HCT116 (cell line): ENCODE results near the gene PCDHGB3. TPM values are rescaled to one million over a fixed set of nuclear protein-coding genes. Genes with fewer than 3 reads are reported as not detected.
"Not testable (repeated sequence)": the region's sequence is repeated elsewhere in the genome, so short reads cannot be mapped to it uniquely, and the experiment has no call there.

ENCODE experiments used
- ATAC-seq: fragments of 200-7000 bp; cut with Tn5 transposase; 2 replicates; pipeline ENCODE4 v1.9.1; 2020; ENCODE audit warnings: mild to moderate bottlenecking, moderate library complexity
- BruUV-seq: library from RNA; stranded (reverse); fragments of 400-500 nt; replicated peaks from 2 replicates; lab custom pipeline; 2021; lab: Mats Ljungman, UMichigan
- CTCF ChIA-PET: fragments of 300-600 bp; sonication (Branson Sonifier 250); formaldehyde crosslinking; loops from one replicate; lab custom pipeline; 2021; ENCODE audit warnings: antibody characterized with exemption; lab: Charles Lee
- POLR2A ChIA-PET: fragments of 300-600, 350-600 bp; sonication (Branson Sonifier 250); formaldehyde crosslinking; loops from one replicate; lab custom pipeline; 2021; ENCODE audit warnings: antibody characterized with exemption; lab: Charles Lee
- RAD21 ChIA-PET, 2 experiments: fragments of 300-600 bp; sonication (Branson Sonifier 250); formaldehyde crosslinking; loops; one replicate each; lab custom pipeline; 2023; ENCODE audit warnings: low total read pairs in 2 of 2; ENCODE audit not compliant: uncharacterized antibody in 2 of 2, unreplicated experiment in 2 of 2, low non-redundant PET in 1 of 2; lab: Charles Lee
- DNase-seq: peaks from one replicate; pipeline ENCODE4 v3.0.0-alpha.2; 2010; ENCODE audit warnings: low read depth, low spot score
- H2AFZ ChIP-seq: fragments of 200-600 bp; shearing (Covaris generic), sonication (generic); 2 replicates; pipeline ENCODE4 v1.6.1; 2017; ENCODE audit warnings: low read depth, mixed run types, mixed read lengths, antibody characterized with exemption, low read length; ENCODE audit not compliant: poor library complexity, severe bottlenecking
- H3K27ac ChIP-seq: 2 replicates; pipeline ENCODE4 v1.5.1; 2012; ENCODE audit warnings: low read depth, low read length
- H3K27me3 ChIP-seq: fragments of 200-600 bp; sonication (generic); 2 replicates; pipeline ENCODE4 v1.6.1; 2016; ENCODE audit warnings: mixed run types, low read length, mixed read lengths; ENCODE audit not compliant: insufficient read depth
- H3K36me3 ChIP-seq, 2 experiments: fragments of 200-500 bp in 1 of 2; fragments of 200-600 bp in 1 of 2; sonication (Bioruptor generic) in 1 of 2; sonication (generic) in 1 of 2; 2 replicates each; pipeline versions ENCODE4 v1.5.1 to v1.6.1; 2014 to 2016; ENCODE audit warnings: low read length in 2 of 2, inconsistent platforms in 1 of 2, mixed read lengths in 1 of 2, mixed run types in 1 of 2; ENCODE audit not compliant: insufficient read depth in 2 of 2, control insufficient read depth in 1 of 2
- H3K4me1 ChIP-seq, 2 experiments: fragments of 200-600 bp in 1 of 2; sonication (generic) in 1 of 2; 2 replicates each; pipeline versions ENCODE4 v1.5.1 to v1.6.1; 2012 to 2017; ENCODE audit warnings: low read length in 2 of 2, inconsistent platforms in 1 of 2, mild to moderate bottlenecking in 1 of 2, mixed read lengths in 1 of 2, mixed run types in 1 of 2, moderate library complexity in 1 of 2; ENCODE audit not compliant: insufficient read depth in 2 of 2, control insufficient read depth in 1 of 2
- H3K4me2 ChIP-seq: fragments of 200-600 bp; sonication (generic); 2 replicates; pipeline ENCODE4 v1.6.1; 2017; ENCODE audit warnings: mixed run types, low read length, mixed read lengths
- H3K4me3 ChIP-seq, 2 experiments: fragments of 200-600 bp in 1 of 2; sonication (generic) in 1 of 2; replicated peaks in 1 of 2; 2 replicates each; pipeline ENCODE4 v1.5.1; 2011 to 2016; ENCODE audit warnings: low read length in 2 of 2, control low read depth in 1 of 2, low read depth in 1 of 2, mild to moderate bottlenecking in 1 of 2, mixed read lengths in 1 of 2, mixed run types in 1 of 2
- H3K79me2 ChIP-seq: fragments of 200-600 bp; sonication (generic); 2 replicates; pipeline ENCODE4 v1.6.1; 2017; ENCODE audit warnings: mild to moderate bottlenecking, mixed run types, low read length, moderate library complexity, mixed read lengths; ENCODE audit not compliant: insufficient read depth
- H3K9ac ChIP-seq: fragments of 200-600 bp; sonication (generic); 2 replicates; pipeline ENCODE4 v1.6.1; 2016; ENCODE audit warnings: low read length, mixed read lengths
- H3K9me2 ChIP-seq: fragments of 200-600 bp; sonication (generic), shearing (Covaris generic); 2 replicates; pipeline ENCODE4 v1.6.1; 2017; ENCODE audit warnings: mixed run types, mild to moderate bottlenecking, moderate library complexity; ENCODE audit not compliant: insufficient read depth
- H3K9me3 ChIP-seq, 2 experiments: fragments of 200-500 bp in 1 of 2; fragments of 200-600 bp in 1 of 2; sonication (Bioruptor generic) in 1 of 2; sonication (generic) in 1 of 2; 2 replicates each; pipeline ENCODE4 v1.6.1; 2014 to 2017; ENCODE audit warnings: low read length in 2 of 2, mixed read lengths in 2 of 2, inconsistent platforms in 1 of 2, low read depth in 1 of 2, mild to moderate bottlenecking in 1 of 2, mixed run types in 1 of 2, moderate library complexity in 1 of 2; ENCODE audit not compliant: control insufficient read depth in 1 of 2, insufficient read depth in 1 of 2
- H4K20me1 ChIP-seq: fragments of 200-600 bp; sonication (generic), shearing (Covaris generic); 2 replicates; pipeline ENCODE4 v1.6.1; 2017; ENCODE audit warnings: mixed run types, mild to moderate bottlenecking, moderate library complexity; ENCODE audit not compliant: insufficient read depth
- EGR1 ChIP-seq: IDR thresholded peaks from 2 replicates; pipeline ENCODE4 v1.6.1; 2012; ENCODE audit warnings: low read depth
- FOSL1 ChIP-seq: IDR thresholded peaks from 2 replicates; pipeline ENCODE4 v1.6.1; 2012; ENCODE audit warnings: low read depth
- JUND ChIP-seq: IDR thresholded peaks from 2 replicates; pipeline ENCODE4 v1.6.1; 2012
- POLR2A ChIP-seq: IDR thresholded peaks from 2 replicates; pipeline ENCODE4 v1.7.0; 2011; ENCODE audit warnings: borderline replicate concordance; ENCODE audit not compliant: insufficient read depth, insufficient read length; ENCODE audit errors: extremely low read depth
- POLR2AphosphoS5 ChIP-seq: IDR thresholded peaks from 2 replicates; pipeline ENCODE4 v1.6.1; 2011; ENCODE audit warnings: mild to moderate bottlenecking, low read depth, low read length, moderate library complexity
- SIN3A ChIP-seq: IDR thresholded peaks from 2 replicates; pipeline ENCODE4 v1.6.1; 2012; ENCODE audit warnings: low read depth
- TCF7L2 ChIP-seq: IDR thresholded peaks from 2 replicates; pipeline ENCODE4 v1.7.0; 2011; ENCODE audit warnings: borderline replicate concordance, inconsistent platforms; ENCODE audit not compliant: insufficient read depth, insufficient read length; ENCODE audit errors: extremely low read depth
- ZBTB33 ChIP-seq: IDR thresholded peaks from 2 replicates; pipeline ENCODE4 v1.6.1; 2011; ENCODE audit warnings: mild to moderate bottlenecking, low read length, moderate library complexity; ENCODE audit not compliant: insufficient replicate concordance; ENCODE audit errors: extremely low read depth
- intact Hi-C: fragments of 100-400 bp; cut with micrococcal nuclease; formaldehyde crosslinking; loops from 2 replicates; pipeline ENCODE4 v1.10.0; 2022
- total RNA-seq: library from RNA; stranded (reverse); gene quantifications from one replicate; pipeline ENCODE4 v1.2.1, GENCODE V29; 2021; ENCODE audit not compliant: unreplicated experiment
- TF ChIP-seq, protein P1 (sequence below): IDR thresholded peaks from 2 replicates; pipeline ENCODE4 v1.6.1; 2012

PCDHGB3 gene
- total RNA-seq, 1 experiment from 2014 or later: 0.10 TPM

DNA sequence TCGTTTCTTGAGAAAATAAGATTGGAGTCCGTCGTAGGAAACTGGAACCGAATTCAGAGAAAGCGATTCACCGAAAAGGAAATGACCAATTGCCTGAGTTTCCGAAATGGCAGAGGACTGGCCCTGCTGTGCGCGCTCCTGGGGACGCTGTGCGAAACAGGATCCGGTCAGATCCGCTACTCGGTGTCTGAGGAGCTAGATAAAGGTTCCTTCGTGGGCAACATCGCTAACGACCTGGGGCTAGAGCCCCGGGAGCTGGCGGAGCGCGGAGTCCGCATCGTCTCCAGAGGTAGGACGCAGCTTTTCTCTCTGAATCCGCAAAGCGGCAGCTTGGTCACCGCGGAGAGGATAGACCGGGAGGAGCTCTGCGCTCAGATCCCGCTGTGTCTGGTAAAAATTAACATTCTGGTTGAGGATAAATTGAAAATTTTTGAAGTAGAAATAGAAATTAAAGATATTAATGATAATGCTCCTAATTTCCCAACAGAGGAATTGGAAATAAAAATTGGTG is 26.0 kb upstream of the PCDHGB3 start (continued):
- TF ChIP-seq ZBTB33 (no peak), SIN3A (no peak), FOSL1 (no peak), TCF7L2 (no peak)
- TF ChIP-seq, protein P1, sequence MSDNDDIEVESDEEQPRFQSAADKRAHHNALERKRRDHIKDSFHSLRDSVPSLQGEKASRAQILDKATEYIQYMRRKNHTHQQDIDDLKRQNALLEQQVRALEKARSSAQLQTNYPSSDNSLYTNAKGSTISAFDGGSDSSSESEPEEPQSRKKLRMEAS: no peak

- no peak for ATAC-seq
- POLR2A ChIA-PET: no interaction called here
- H3K27ac ChIP-seq: no peak overlapping the region
- no peak overlapping the region for H3K9ac ChIP-seq
- no peaks in the 10 kb centered on the region for H3K4me1 ChIP-seq
- no TSS peak for BruUV-seq
- no peaks in the 10 kb centered on the region for H4K20me1 ChIP-seq
- H2AFZ ChIP-seq: no peak overlapping the region
- H3K4me2 ChIP-seq: no peak overlapping the region
- no peaks in the 10 kb centered on the region for H3K36me3 ChIP-seq
- no peak overlapping the region for H3K4me3 ChIP-seq
- DNase-seq: no peak
- H3K79me2 ChIP-seq: no peaks in the 10 kb centered on the region
- TF ChIP-seq TCF7L2: no peak
- no peak for TF ChIP-seq JUND
- no peak for TF ChIP-seq POLR2A
- TF ChIP-seq SIN3A: no peak
- TF ChIP-seq POLR2AphosphoS5: no peak
- TF ChIP-seq EGR1: no peak
- no peaks in the 10 kb centered on the region for H3K9me2 ChIP-seq
- intact Hi-C loops: no loop called here
- no peaks in the 10 kb centered on the region for H3K27me3 ChIP-seq
- H3K9me3 ChIP-seq: peaks cover 4% of the 10 kb centered on the region in 2 experiments; a peak in 2 of 4 replicates
- CTCF ChIA-PET: no interaction called here
- RAD21 ChIA-PET: no interaction called here
Measured at GRCh38 chr5:141345327-141345726, 24.7 kb upstream of the PCDHGB3 start.

DNA sequence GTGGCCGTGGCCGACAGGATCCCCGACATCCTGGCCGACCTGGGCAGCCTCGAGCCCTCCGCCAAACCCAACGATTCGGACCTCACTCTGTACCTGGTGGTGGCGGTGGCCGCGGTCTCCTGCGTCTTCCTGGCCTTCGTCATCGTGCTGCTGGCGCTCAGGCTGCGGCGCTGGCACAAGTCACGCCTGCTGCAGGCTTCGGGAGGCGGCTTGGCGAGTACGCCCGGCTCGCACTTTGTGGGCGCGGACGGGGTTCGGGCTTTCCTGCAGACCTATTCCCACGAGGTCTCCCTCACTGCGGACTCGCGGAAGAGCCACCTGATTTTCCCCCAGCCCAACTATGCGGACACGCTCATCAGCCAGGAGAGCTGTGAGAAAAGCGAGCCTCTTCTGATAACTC is 24.0 kb upstream of the PCDHGB3 start:
- CTCF ChIA-PET, H2AFZ ChIP-seq, BruUV-seq, H3K79me2 ChIP-seq, H3K9me3 ChIP-seq, H3K4me2 ChIP-seq, H4K20me1 ChIP-seq, H3K9ac ChIP-seq, DNase-seq, H3K9me2 ChIP-seq, H3K4me1 ChIP-seq, H3K27me3 ChIP-seq, ATAC-seq, H3K27ac ChIP-seq, RAD21 ChIA-PET, POLR2A ChIA-PET, H3K4me3 ChIP-seq, H3K36me3 ChIP-seq, intact Hi-C loops: not testable (repeated sequence)
